Stimulated activated CD4-positive, alpha-beta T cell treated with anti-CD3 and anti-CD28 coated beads, Interleukin-12 subunit alpha, Interleukin-12 subunit beta, amount 100 ng/mL, for 4 hours (primary cell): Measurements from ENCODE around the gene FRMD4A.
"Not testable (repeated sequence)": the region's sequence is repeated elsewhere in the genome, so short reads cannot be mapped to it uniquely, and the experiment has no call there.

Source experiments
- DNase-seq: peaks from one replicate; pipeline ENCODE4 v3.0.0-alpha.2; 2020

Gene FRMD4A

DNA sequence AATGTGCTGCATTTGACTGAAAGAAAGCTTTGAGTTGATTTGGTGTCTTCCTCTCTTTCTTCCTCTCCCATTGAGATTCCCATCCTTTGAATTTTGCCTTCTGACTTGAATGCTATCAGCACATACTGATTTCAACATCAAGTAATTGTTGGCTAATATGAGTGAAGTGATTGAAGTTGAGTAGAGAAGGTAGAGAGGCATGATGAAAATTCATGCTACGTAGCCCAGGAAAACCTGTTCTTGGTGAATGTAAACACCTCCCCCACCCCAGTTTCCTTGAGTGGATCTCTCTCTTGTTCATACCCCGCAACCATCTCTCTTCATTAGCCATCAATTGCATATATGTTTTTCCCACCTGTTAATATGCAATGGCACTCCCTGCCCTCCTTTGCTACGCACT is 193.3 kb downstream of the FRMD4A start:
- no peak for DNase-seq

- not testable (repeated sequence) for DNase-seq
Measured at GRCh38 chr10:14135196-14135595, 195.5 kb downstream of the FRMD4A start.

DNA sequence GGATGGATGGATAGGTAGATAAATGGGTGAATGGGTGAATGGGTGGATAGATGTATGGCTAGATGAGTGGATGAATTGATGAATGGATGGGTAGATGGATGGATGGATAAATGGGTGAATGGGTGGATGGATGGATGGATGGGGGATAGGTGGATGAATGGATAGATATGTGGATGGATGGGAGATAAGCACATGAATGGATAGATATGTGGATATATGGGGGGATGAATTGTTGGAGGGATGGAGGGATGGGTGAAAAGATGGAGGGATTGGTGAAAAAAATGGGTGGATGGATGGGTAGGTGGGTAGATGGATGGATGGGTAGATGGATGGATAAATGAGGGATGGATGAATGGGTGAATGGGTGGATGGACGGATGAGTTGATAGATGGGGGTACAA is 196.4 kb downstream of the FRMD4A start:
- no peak for DNase-seq

GRCh38 chr10:14131261-14131960 is 199.3 kb downstream of the FRMD4A start:
- no peak for DNase-seq

GRCh38 chr10:14129770-14130169 is 201.0 kb downstream of the FRMD4A start:
- no peak for DNase-seq

GRCh38 chr10:14128519-14128918 is 202.2 kb downstream of the FRMD4A start:
- DNase-seq: no peak

DNA sequence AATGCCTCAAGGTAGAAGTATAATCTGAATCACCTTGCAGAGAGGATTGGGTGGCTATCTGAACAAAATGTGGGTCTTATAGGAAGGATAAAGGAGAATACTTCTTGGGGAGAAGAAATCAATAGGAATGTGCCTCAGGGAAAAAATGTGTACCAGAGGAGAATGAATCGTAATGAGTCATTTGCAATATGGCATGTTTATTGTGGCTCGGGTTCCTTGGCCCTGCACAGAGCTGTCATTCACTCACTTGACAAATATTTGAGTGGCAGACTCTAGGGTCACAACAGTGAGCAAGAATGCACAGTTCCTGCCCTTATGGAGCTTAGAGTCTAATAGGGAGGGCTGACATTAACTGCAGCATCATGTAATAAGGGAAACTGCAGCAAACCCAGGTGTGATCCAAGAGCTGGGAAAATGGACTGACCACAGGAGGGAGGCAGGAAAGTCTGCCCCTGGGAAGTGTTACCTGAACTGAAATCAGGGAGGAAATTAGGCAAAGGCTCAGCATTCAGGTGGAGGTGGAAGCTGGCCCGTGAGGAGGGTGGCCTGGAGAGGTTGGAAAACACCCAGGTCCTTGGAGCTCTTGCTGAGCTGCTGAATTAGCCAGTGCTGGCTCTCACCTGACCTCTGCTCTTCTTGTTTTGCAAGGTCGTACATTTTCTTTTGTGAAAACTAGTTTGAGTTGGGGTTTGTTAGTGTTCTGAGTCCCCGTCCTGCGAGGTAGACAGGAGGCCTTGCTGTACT is 203.9 kb downstream of the FRMD4A start:
- no peak for DNase-seq

- DNase-seq: no peak
Measured at GRCh38 chr10:14125564-14125963, 205.2 kb downstream of the FRMD4A start.

DNA sequence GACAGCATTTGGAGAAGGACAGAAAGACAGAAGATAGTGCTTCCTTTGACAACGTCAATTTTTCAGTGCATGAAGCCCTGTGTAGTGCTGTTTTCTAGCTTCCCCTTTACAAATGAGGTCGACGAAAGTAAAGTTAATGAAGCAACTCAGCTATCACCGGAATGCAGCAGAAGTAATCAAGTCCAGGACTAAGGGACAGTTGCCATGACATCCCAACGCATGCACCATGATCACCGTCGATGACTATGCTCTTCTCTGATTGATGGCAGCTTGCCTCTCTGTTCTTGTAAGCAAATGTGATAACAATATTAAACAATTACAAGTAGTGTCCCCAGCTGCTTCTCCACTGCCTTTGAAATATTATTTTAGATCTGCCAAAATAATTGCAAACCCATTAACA is 205.8 kb downstream of the FRMD4A start:
- no peak for DNase-seq

GRCh38 chr10:14123139-14123538 is 207.6 kb downstream of the FRMD4A start:
- no peak for DNase-seq

- no peak for DNase-seq
Measured at GRCh38 chr10:14120812-14121211, 209.9 kb downstream of the FRMD4A start.

GRCh38 chr10:14118953-14119352 is 211.8 kb downstream of the FRMD4A start:
- no peak for DNase-seq

DNA sequence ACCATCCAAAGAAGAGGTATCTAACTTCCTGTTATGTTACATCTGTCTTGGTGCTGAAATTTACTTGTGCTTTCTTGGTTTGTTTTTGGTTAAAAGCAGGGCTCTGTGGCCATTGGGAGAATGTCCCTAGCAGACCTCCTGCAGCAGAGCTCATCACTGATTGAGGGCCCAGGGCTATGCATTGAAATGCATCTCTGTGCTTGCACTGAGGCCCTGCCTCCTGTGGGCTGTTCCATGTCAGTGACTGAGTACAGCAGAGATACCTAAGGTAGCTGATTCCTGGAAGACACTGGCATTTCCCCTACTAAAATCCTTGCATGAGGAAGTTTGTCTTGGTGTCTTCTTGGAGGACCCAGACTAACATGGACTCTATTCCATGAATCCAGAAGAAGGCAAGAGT is 213.9 kb downstream of the FRMD4A start:
- DNase-seq: no peak

- no peak for DNase-seq
Measured at GRCh38 chr10:14116021-14116420, 214.7 kb downstream of the FRMD4A start.

DNA sequence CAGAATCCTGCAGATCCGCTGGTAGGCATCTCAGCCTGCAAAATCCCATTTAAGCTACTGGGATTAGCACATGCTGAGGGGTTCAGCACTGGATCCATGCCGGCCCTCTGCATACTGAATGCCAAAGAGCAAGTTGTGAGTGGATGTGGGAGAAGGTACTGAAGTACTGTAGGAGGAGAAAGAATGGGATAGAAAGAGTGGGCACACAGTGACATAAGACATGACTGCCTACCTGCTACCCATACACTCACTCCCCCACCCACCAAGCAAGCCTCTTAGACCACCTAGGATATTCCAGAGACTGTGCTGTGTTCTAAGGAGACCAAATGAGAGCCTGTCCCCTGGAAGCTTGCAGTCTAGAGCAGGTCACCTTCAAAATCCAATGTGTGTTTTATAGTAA is 215.9 kb downstream of the FRMD4A start:
- DNase-seq: no peak

GRCh38 chr10:14112056-14112455 is 218.7 kb downstream of the FRMD4A start:
- DNase-seq: no peak

DNA sequence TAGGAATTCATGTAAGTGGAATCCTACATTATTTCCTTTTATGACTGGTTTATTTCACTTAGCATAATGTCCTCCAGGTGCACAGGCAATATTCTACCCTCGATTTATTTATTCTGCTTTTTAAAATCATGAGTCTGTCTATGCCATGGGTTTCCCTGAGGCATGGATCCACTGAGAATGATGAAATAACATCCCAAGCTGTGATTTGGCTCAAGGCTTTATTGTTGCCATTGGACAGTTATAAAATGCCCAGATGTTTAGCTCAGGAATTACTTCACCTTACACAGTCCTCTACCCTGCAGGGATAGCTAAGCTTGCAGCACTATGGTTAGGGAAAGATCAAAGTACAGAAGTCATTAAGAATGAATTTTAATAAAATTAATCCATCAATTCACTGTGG is 219.5 kb downstream of the FRMD4A start:
- no peak for DNase-seq

GRCh38 chr10:14106828-14107227 is 223.9 kb downstream of the FRMD4A start:
- no peak for DNase-seq

- DNase-seq: no peak
Measured at GRCh38 chr10:14102056-14102455, 228.7 kb downstream of the FRMD4A start.

DNA sequence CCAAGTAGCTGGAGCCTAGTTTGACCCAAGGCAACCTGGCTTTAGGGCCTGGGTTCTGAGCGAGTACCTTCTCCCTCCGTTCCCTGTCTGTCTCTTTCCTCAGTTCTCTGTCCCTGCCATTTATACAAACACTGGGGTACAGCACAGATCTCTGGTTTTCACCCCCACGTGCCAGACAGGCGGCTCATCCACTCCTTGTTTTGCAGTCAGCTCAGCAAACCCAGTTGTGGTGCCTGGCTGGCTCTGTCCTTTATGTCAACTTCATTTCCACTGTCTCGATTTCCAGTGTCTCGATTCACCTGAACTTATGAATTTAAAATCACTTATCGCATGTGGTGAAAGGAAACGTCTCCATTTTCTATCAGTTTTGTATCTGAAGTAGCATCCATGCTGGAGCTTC is 230.8 kb downstream of the FRMD4A start:
- DNase-seq: no peak

DNA sequence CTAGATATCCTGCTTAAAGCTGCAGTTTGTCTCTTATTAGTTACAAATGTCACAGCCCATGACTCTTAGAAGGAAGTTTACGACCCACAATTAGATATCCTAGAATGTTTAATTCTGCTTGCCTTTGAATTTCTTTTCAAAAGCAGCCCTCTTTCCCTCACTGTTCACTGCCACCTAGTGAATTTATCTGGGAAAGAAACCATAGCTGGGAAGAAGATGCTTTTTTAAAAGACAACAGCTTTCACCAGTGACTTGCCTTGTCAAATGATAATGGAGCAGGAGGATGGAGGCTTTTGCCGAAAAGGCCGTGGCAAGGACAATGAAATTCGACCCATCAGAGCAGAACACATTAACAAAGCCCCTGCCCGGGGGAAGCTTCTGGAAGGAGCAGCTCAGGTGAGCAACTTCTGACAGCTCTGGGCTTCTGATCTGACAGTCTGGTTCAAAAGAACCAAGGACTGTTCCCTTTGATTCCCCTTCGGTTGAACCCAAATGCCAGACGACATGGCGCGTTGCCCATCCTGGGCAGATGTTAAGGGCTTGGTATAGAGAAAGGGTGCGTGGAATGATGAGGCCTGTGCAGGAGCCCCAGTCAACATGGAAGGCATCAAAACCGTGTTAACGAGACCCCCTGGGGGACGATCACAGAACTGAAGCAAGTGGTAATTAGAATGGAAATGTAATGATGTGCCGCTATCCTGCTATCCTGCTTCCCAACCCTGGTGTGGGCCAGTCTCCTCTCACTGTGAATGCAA is 236.8 kb downstream of the FRMD4A start:
- no peak for DNase-seq

- DNase-seq: no peak
Measured at GRCh38 chr10:14092799-14093198, 237.9 kb downstream of the FRMD4A start.

DNA sequence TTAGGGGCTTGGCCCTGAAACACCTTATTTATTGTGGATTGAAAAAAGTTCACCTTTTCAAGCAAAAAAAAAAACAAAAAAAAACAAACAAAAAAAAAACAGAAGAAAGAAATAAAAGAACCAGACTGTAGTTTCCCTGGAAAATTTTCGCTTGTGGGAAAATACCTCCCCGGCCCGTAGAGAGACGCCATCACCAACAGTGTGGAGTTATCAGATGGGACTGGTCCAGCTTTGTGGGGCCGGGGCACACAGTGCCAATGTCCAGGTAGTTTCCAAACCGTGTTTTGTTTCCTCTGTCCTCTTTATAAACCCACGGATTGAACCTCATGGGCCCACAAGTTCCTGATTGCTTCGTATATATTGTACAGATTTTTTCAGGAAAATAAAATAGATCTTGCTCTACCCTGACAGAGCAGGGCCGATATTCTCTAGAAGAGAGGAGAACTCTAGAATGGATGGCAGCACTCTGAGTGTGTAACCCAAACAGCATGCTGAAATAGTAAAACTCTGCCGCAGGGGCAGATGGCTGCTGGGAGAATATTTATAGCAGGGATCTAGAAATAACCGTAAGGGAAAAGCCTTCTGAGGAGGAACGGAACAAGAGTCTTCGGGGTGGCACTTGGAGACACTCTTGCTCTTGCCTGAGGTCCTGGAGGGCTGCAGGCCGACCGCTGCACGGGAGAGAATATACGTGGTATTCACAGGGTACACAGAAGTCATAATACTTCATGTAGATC is 241.0 kb downstream of the FRMD4A start:
- DNase-seq: no peak
